B cell (primary cell): ENCODE data around the gene VEGFB.

Experiments used
- EZH2 ChIP-seq: IDR thresholded peaks from 2 replicates; pipeline ENCODE4 v1.6.1; 2012; ENCODE audit warnings: borderline replicate concordance, low read depth, mild to moderate bottlenecking, moderate library complexity, low read length; ENCODE audit not compliant: insufficient read depth, poor library complexity, severe bottlenecking
- TF ChIP-seq, protein P1 (sequence below): fragments of 200-600 bp; IDR thresholded peaks from one replicate; pipeline ENCODE4 v1.8.0; 2022; ENCODE audit warnings: antibody characterized with exemption, mild to moderate bottlenecking

DNA sequence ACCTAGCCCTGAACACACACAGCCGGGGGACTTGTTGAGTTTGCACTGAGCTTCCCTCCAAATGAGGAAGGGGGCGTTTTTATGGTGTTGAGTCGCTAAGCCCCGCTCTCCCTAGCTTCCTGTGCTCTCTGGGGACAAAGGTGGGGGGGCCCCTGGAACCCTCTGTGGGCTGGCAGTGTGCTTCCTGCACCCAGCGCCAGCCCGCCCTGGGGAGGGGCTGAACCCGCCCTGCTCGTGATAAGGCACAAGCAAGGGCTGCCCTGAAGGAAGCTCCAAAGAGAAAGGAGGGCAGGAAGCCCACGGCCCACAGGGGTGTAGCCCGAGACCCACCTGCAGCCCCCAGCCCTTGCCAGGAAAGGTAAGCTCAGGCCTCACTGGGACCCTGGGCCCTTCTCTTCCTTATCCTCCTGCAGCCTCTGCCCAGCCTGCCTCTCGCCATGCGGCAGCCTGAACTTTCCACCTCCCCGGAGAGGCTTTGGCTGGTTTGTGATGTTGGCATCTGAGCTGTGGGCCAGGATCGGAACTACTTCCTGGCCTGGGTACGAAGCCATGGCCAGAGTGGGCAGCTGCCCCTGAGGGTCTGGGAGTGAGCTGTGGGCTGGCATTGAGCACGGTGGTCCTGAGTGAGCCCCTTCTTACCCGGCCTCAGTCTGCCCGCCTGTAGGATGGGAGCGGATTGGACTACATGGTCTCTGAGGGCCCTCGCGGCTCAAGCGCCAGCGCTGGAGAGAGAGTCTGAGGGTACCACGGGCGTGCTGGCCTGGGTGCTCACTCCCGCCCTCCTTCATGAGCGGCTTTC lies 27.7 kb upstream of the VEGFB start, which contains the start of gene FERMT3:
- TF ChIP-seq, protein P1, sequence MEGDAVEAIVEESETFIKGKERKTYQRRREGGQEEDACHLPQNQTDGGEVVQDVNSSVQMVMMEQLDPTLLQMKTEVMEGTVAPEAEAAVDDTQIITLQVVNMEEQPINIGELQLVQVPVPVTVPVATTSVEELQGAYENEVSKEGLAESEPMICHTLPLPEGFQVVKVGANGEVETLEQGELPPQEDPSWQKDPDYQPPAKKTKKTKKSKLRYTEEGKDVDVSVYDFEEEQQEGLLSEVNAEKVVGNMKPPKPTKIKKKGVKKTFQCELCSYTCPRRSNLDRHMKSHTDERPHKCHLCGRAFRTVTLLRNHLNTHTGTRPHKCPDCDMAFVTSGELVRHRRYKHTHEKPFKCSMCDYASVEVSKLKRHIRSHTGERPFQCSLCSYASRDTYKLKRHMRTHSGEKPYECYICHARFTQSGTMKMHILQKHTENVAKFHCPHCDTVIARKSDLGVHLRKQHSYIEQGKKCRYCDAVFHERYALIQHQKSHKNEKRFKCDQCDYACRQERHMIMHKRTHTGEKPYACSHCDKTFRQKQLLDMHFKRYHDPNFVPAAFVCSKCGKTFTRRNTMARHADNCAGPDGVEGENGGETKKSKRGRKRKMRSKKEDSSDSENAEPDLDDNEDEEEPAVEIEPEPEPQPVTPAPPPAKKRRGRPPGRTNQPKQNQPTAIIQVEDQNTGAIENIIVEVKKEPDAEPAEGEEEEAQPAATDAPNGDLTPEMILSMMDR = no peak
- no peak for TF ChIP-seq EZH2
